GM18873 (cell line): ENCODE results near the gene SLC3A2.
"Not testable (repeated sequence)": the region's sequence is repeated elsewhere in the genome, so short reads cannot be mapped to it uniquely, and the experiment has no call there.

Source experiments
- ATAC-seq: cut with Tn5 transposase; IDR thresholded peaks from one replicate; pipeline ENCODE4 v1.9.1; 2021; ENCODE audit warnings: mild to moderate bottlenecking, moderate library complexity, moderate number of reproducible peaks; ENCODE audit not compliant: unreplicated experiment, low FRiP score

Gene SLC3A2

GRCh38 chr11:62880803-62881578 lies at the start of gene SLC3A2:
SLC3A2 (plus strand) TSS chr11:62880896; CDS start chr11:62881024, 128 bp downstream.
- peak; percentile 51 for ATAC-seq

GRCh38 chr11:62830904-62831519 lies 49.7 kb upstream of the SLC3A2 start:
- no peak for ATAC-seq

DNA sequence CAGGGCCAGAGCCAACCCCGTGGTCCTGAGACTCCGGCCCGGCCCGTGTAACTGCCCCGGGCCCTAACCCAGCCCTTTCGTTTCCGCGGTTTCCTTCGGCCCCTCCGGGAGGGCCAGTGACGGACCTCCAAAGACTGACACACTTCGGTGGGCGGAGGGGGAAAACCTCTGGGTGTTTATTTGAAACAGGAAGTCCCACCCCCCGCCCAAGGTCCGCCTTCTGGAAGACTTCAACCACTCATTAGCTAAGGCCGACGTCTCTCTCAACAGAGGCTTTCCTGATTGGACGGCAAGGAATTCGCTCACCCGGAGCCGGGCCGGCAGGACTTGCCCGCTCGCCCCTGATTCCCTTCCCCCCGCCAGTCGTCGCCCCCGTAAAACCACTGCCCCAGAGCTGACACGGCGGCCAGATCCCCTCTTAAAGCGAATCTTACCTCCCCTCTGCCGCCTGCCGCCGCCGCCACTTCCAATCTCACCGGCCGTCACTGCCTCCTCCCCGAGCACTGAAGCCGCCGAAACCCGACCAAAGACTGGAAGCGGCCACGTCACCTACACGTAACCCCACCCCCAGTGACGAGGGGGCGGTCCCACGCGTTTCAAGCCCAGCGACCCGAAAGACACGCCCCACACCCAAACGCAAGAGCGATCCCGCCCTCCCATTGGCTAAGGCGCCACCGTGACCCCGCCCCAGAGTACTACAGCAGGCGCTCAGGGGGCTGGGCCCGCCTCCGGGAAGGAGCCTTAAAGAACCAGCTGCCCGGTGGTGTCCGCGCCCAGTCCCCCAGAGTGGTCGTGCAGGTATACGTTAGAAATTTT lies 49.0 kb upstream of the SLC3A2 start, which contains the start of gene STX5:
STX5 (minus strand) TSS at position 532 of the 816 bp plus-strand sequence. CDS start 808 bp downstream, outside the sequence.
- ATAC-seq: peak; percentile 67

DNA sequence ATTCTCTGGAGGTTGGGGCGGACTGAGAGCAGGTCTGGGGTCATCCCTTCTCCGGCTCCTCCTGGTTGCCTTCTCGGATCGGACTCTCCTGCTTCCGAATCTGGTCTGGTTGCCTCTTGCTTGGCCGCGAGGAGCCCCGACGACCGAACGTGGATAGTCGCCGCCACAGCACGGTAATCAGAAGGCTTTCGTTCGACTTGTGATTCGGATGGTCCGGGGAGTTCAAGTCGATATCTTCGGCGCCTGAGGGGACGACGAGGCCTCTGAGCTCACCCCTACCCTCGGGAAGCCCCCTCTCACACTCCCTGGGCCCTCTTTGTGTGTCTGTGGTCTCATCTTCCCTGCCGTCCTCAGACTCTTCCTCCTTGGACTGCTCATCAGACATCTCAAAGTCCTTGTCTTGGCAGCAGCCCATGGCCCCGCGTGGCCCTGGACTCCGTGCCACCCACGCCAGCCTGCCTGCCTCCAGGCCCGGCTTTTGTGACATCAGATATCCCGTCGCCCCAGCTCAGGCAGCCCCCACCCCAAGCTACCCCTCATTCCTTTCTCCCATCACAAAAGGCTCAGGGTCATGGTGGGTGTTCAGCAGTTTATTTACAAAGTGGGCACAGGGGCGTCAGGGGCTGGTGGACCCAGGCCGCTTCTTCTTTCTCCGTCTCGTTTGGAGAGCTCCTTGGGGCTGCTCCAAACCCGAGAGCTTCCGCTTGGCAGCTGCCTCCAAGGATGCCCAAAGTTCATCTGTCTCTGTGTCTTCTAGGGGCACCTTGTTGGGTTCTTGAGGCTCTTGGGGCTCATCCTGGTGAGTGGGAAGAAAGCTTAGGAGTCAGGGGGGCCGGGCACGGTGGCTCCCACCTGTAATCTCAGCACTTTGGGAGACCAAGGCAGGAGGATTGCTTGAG lies 48.1 kb upstream of the SLC3A2 start, which contains the start of gene TEX54:
TEX54 (minus strand) TSS at position 506 of the 899 bp plus-strand sequence.
- ATAC-seq: peak; percentile 3

GRCh38 chr11:62835336-62835735 lies 45.4 kb upstream of the SLC3A2 start:
- ATAC-seq: no peak

- peak; percentile 46 for ATAC-seq
Observed at GRCh38 chr11:62839050-62839945, 41.4 kb upstream of the SLC3A2 start, which contains the start of gene WDR74. WDR74 (minus strand) TSS chr11:62839590; CDS start chr11:62839570, 20 bp downstream.

DNA sequence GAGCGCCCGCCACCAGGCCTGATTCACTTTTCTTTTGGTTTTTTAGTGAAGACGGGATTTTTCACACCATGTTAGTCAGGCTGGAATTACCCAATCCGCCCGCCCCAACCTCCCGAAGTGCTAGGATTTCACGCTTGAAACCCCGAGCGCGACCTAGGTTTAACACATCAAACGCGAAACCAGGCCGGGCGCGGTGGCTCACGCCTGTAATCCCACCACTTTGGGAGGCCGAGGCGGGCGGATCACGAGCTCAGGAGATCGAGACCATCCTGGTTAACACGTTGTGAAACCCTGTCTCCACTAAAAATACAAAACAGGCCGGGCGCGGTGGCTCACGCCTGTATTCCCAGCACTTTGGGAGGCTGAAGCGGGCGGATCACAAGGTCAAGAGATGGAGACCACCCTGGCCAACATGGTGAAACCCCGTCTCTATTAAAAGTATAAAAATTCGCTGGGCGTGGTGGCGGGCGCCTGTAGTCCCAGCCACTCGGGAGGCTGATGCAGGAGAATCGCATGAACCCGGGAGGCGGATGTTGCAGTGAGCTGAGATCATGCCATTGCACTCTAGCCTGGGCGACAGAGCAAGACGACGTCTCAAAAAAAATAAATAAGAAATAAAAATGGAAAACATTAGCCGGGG lies 39.9 kb upstream of the SLC3A2 start:
- not testable (repeated sequence) for ATAC-seq

- peak; percentile 53 for ATAC-seq
Observed at GRCh38 chr11:62841361-62842170, 39.1 kb upstream of the SLC3A2 start.

GRCh38 chr11:62842171-62842741 lies 38.4 kb upstream of the SLC3A2 start:
- ATAC-seq: no peak

DNA sequence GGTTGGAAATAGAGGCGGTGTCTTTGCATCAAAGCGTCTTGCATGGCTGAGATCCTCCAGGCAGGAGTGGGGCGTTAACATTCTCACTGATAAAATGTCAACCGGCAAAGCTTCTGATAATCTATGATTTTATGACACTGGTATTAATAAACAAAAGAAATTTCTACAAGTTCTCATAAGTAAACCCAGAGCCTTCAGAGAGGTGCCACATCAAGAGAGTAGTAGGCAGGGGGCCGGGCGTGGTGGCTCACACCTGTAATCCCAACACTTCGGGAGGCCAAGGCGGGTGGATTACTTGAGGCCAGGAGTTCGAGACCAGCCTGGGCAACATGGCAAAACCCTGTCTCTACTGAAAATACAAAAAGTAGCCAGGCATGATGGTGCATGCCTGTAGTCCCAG lies 37.8 kb upstream of the SLC3A2 start:
- ATAC-seq: not testable (repeated sequence)

DNA sequence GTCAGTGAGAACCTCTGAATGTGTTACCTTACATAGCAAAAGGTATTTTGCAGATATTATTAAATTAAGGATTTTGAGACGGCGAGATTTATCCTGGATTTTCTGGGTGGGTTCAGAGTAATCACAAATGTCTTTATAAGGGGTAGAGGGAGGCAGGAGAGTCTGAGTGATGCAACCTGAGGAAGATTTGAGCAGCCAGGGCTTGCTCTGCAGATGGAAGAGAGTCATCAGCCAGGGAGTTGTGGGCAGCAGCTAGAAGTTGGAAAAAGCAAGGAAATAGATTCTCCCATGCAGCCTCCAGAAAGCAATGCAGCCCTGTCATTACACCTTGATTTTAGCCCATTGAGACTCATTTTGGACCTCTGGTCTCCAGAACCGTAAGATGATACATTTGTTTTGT lies 37.2 kb upstream of the SLC3A2 start:
- no peak for ATAC-seq

- no peak for ATAC-seq
Observed at GRCh38 chr11:62844154-62844553, 36.5 kb upstream of the SLC3A2 start.

- no peak for ATAC-seq
Observed at GRCh38 chr11:62846177-62846576, 34.5 kb upstream of the SLC3A2 start.

DNA sequence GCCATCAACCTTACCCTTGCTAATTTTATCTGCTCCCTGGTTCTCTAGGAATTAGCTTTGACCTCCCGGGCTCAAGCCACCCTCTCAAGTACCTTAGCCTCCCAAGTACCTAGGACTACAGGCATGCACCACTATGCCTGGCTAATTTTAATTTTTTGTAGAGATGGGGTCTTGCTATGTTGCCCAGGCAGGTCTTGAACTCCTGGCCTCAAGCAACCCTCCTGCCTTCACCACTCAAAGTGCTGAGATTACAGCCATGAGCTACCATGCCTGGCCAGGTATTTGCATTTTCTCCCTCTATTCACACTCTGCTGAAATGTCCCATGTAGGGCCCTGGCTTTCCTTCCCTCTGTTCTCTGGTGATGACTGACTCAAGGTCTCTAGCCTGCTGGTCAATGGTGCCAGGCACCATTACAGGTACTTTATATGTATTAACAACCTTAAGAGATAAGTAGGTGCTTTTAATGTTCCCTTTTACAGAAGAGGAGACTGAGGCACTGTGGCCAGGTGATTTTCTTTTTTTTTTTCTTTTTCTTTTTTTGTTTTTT lies 32.9 kb upstream of the SLC3A2 start:
- no peak for ATAC-seq

GRCh38 chr11:62850911-62851806 lies 29.5 kb upstream of the SLC3A2 start:
- no peak for ATAC-seq
